AG04450 (cell line): ENCODE measurements around the gene MLST8. TPM values are rescaled to one million over a fixed set of nuclear protein-coding genes. Genes with fewer than 3 reads are reported as not detected.

Source experiments
- CTCF ChIA-PET: fragments of 300-600, 350-600 bp; formaldehyde crosslinking; extraction: SDS; loops from one replicate; lab custom pipeline; 2022; ENCODE audit warnings: antibody characterized with exemption, inconsistent platforms; lab: Charles Lee
- POLR2A ChIA-PET: fragments of 350-600 bp; formaldehyde crosslinking; extraction: SDS; loops from one replicate; lab custom pipeline; 2021; ENCODE audit warnings: antibody characterized with exemption, inconsistent platforms; lab: Yijun Ruan, JAX
- DNase-seq: peaks from one replicate; pipeline ENCODE4 v3.0.0-alpha.2; 2011; ENCODE audit warnings: low read depth, low spot score
- H3K27ac ChIP-seq: one replicate; pipeline ENCODE4 v1.5.1; 2012; ENCODE audit warnings: low read depth, low read length, control low read depth
- H3K27me3 ChIP-seq: one replicate; pipeline ENCODE4 v1.6.0; 2012; ENCODE audit warnings: low read length; ENCODE audit not compliant: control insufficient read depth, insufficient read depth
- H3K4me3 ChIP-seq: 2 replicates; pipeline ENCODE4 v1.5.1; 2011; ENCODE audit warnings: mild to moderate bottlenecking, low read depth, low read length, control low read depth
- H3K9me3 ChIP-seq: 2 replicates; pipeline ENCODE4 v1.5.1; 2012; ENCODE audit warnings: low read length; ENCODE audit not compliant: control insufficient read depth, insufficient read depth
- CTCF ChIP-seq: IDR thresholded peaks from 2 replicates; pipeline ENCODE4 v1.5.1; 2011; ENCODE audit warnings: low read depth, low read length, control low read depth, inconsistent platforms
- polyA plus RNA-seq: library from polyadenylated mRNA; depleted of rRNA; stranded (reverse); fragments of >200 nt; gene quantifications from 2 replicates; pipeline ENCODE4 v1.2.3, GENCODE V29; 2011

The MLST8 gene
- polyA plus RNA-seq, 1 experiment: 41.1 TPM

GRCh38 chr16:2171601-2172178 is 33.6 kb upstream of the MLST8 start:
- ChIA-PET POLR2A (interaction anchor here (2.8 kb wide), 1 partner anchor 16 kb away, joined by 13 read pairs; the partner anchor contains the start of gene TRAF7), CTCF (no interaction called here)
- no peak for DNase-seq
- H3K4me3 ChIP-seq: no peak overlapping the region
- no peaks in the 10 kb centered on the region for H3K27me3 ChIP-seq
- no peaks in the 10 kb centered on the region; the same call in 1 of the 2 replicates for H3K9me3 ChIP-seq
- no peak for TF ChIP-seq CTCF
- H3K27ac ChIP-seq: no peak overlapping the region

GRCh38 chr16:2172688-2173335 is 32.4 kb upstream of the MLST8 start:
- H3K4me3 ChIP-seq: no peak overlapping the region
- no peak overlapping the region for H3K27ac ChIP-seq
- peaks cover 4% of the 10 kb centered on the region; the same call in 1 of the 2 replicates for H3K9me3 ChIP-seq
- POLR2A ChIA-PET: interaction anchor here (2.8 kb wide), 1 partner anchor 17 kb away, joined by 13 read pairs; the partner anchor contains the start of gene TRAF7
- CTCF ChIA-PET: no interaction called here
- DNase-seq: no peak
- no peak for TF ChIP-seq CTCF
- H3K27me3 ChIP-seq: no peaks in the 10 kb centered on the region

GRCh38 chr16:2173366-2173765 is 31.9 kb upstream of the MLST8 start:
- DNase-seq: no peak
- ChIA-PET CTCF (no interaction called here), POLR2A (interaction anchor here (2.8 kb wide), 1 partner anchor 18 kb away, joined by 13 read pairs; the partner anchor contains the start of gene TRAF7)
- no peak overlapping the region for H3K27ac ChIP-seq
- no peaks in the 10 kb centered on the region for H3K27me3 ChIP-seq
- peaks cover 5% of the 10 kb centered on the region; the same call in 1 of the 2 replicates for H3K9me3 ChIP-seq
- H3K4me3 ChIP-seq: no peak overlapping the region
- no peak for TF ChIP-seq CTCF

GRCh38 chr16:2173916-2174315 is 31.3 kb upstream of the MLST8 start:
- no peak for DNase-seq
- H3K4me3 ChIP-seq: no peak overlapping the region
- no peak for TF ChIP-seq CTCF
- H3K27ac ChIP-seq: no peak overlapping the region
- CTCF ChIA-PET: no interaction called here
- no peaks in the 10 kb centered on the region for H3K27me3 ChIP-seq
- POLR2A ChIA-PET: interaction anchor here (2.8 kb wide), 1 partner anchor 18 kb away, joined by 13 read pairs; the partner anchor contains the start of gene TRAF7
- peaks cover 7% of the 10 kb centered on the region; the same call in 1 of the 2 replicates for H3K9me3 ChIP-seq
